Stimulated activated CD4-positive, alpha-beta T cell treated with anti-CD3 and anti-CD28 coated beads, Interleukin-4, amount 100 ng/mL, for 1 hour (primary cell): ENCODE measurements around the gene RGR.

Experiments
- DNase-seq: peaks from one replicate; pipeline ENCODE4 v3.0.0-alpha.2; 2020

Gene RGR

DNA sequence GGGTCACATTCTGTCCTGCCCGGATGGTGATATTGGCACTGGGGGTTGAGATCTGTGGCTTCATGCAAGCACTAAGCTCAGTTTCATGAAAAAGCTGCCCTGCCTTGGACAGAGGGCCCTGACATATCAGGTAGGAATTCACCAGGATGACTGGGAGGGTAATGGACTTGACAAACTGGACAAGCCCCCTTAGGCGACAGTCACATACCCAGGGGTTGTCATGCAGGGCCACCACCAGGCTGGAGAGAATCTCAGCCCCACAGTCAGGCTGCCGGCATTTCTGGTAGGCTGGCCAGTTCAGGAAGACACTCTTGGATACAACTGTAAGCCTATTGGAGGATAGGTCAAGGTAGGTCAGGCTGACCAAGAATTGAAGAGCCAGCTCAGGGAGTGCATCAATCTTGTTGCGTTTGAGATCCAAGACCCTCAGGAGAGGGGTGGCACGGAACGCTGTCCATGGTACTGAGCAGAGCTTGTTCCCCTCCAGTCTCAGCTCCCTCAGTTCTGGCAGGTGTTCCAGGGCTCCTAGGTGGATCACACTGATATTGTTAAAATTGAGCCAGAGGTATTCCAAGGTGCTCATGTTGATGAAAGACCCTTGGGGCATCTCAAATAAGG, 20.3 kb upstream of the RGR start:
- no peak for DNase-seq

DNA sequence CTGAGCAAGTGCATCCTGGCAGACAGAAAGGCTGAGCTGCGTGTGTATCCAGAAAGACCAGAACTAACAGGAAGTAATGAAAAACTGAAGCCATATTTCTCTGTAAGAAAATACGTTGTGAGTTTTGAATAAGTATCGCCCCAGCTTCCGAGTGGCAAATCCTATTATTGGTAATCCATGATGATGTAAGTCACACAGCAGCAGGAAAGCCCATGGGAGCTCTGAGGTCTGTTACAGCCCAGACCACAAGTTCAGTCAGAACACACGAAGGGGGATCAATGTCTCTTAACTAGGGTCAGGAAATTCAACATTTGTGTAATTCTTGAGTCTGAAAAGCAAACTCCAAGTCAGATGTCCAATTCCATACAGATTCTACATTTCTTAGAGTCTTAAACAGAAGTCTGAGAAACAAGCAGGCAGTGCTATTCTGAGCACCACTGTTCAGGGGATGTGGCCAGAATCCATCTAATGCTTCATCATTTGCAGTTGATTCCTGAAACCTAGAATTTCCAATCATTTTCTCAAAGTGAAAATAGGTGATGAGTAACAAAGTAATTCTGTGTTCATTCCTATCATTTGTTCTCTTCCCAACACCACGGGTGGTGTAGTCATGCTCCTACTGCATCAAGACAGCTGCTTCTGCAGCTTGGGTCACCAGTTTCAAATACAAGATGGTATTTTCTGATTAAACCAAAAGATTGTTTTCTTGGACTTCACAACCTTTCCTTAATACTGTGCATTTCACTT, 19.3 kb upstream of the RGR start, which contains the start of gene LRIT2:
LRIT2 (minus strand) TSS at position 118 of the 747 bp plus-strand sequence; CDS start at position 94, 24 bp downstream.
- DNase-seq: no peak

DNA sequence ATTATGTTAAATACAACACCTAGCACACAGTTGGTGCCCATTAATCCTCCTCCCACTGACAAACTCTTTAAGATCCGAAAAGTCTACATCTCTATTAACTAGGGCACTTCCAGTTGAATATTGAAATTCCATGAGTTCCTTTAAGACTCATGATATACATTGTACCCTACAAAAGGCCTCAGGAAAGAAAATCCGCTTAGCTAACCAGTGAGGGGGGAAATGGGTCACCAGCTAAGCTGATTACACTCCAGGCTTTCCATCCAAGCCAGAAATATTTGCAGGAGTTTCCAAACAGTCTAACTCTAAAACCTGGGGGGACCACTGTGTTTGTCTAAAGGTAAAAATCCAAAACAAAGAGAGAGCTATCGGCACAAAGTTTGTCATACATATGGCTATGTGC, 18.2 kb upstream of the RGR start:
- no peak for DNase-seq

DNA sequence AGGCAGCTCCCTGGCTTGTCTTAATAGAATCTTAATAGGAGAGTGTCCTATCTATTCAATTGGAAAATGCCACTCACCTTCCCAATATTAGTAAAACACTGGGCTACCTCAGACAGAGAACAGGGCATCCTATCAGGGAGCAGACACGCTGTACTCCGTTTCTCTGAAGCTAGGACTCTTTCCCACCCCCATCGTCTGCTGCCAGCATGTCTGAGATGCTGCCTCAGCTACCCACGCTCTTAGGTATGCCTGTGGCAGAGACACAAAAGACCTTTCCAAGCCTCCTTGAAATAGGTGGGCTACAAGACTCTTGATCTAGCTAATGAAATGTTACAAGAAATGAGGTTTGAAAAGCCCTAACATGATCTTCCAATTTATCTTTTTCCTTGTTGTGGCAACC, 17.0 kb upstream of the RGR start:
- DNase-seq: no peak

DNA sequence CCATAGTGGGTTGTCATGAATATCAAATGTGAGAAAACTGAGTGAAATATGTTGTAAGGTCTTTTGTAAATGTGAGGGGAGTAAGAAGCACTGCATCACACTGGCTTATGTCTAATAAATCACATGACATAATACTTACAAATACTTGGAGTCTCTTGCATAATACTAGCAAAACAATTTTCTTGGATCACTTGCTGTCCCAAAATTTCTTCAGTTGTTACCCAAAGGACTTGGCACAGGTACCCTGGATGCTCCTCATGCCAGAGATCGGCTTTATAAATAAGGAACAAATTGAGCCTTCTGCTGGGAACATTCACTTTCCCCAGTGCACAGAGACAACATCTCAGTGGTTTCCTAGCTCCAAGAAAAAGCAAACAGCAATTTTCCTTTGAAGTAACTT, 14.5 kb upstream of the RGR start:
- DNase-seq: no peak

DNA sequence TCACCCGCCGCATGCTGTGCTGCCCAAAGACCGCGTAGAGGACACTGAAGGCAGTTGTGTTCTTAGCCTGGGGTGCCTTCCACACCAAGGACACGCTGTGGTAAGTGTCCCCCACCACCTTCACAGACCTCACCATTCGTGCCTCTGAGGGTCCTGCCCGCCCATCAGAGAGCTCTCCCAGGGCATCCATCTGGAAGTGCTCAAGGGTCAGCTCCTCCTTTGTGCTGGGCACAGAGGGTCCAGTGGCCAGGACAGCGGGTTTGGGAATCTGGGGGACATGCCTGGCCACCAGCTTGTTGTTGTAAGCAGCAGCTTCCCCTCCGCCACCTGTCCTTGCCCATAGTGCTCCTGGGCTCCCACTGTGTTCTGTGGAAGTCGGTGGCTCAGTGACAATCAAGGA, 12.5 kb upstream of the RGR start:
- no peak for DNase-seq

DNA sequence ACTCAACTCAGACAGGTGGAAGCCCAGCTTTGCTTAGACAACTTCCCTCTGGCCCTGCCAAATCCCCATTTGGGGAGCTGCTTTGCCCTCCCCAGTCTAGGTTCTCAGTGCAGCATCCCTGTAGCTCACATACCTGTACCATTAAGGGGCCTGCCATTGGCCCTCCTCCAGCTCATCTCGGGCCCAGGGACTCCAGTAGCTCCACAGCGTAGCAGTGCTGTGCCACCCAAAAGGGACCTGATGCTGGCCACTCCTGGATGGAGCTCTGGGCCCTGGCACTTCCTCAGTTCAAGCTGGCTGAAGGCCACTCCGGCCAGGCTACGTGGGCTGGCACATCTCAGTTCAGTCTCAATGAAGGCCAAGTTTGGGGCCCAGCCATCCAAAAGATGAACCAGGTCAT, 10.9 kb upstream of the RGR start:
- no peak for DNase-seq

DNA sequence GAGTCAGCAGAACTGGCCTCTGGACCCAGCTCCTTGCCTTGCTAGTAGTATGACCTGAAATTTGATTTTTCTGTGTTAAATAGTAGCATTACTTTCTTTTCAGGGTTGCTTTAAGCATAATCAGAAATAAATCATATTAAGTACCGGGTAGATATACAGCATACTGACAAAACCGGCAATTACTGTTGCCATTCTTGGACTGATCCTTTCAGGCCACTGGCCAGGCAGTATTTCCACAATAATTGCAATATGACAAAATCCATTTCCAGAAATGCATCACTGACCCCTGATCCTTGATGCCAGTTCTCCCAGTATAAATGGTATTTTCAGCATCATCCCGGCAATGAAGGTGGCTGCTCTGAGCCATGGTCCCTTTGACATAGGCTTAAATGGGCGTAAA, 10.4 kb upstream of the RGR start:
- no peak for DNase-seq

DNA sequence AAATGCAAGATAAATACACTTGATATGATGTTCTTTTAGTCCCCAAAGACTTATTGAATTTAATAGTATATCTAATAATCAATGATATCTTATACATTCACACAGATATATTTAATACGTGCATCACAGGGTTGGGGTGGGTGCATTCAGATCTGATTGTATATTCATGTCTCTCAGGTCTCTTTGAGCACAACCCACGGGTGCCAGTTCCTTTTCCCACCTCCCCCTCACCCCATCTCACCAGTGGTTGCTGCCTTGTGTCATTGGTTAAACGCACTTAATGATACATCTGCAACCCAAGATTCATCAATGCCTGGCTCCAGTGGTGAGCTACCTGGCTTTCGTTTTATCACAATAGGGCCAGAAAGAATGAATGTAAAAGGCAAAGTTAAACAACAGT, 9.8 kb upstream of the RGR start:
- DNase-seq: no peak

DNA sequence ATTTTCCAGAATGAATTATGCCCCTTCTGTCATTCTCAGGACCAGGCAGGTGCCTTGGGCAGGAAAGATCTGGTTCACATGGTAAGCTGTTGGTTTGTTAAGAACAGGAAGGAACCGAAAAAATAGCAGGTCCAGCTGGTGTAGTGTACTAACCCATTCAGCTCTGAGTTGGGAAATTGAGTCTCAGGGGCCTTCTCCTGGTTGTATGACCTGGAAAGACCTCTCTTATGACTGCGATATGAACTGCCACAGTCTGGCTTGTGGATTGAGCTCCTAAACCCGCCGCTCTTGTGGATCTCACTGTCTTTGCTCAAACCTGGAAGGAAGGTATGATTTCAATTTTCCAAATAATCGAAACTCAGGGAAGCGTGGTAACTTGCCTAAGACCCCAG, 8.1 kb upstream of the RGR start:
- no peak for DNase-seq

DNA sequence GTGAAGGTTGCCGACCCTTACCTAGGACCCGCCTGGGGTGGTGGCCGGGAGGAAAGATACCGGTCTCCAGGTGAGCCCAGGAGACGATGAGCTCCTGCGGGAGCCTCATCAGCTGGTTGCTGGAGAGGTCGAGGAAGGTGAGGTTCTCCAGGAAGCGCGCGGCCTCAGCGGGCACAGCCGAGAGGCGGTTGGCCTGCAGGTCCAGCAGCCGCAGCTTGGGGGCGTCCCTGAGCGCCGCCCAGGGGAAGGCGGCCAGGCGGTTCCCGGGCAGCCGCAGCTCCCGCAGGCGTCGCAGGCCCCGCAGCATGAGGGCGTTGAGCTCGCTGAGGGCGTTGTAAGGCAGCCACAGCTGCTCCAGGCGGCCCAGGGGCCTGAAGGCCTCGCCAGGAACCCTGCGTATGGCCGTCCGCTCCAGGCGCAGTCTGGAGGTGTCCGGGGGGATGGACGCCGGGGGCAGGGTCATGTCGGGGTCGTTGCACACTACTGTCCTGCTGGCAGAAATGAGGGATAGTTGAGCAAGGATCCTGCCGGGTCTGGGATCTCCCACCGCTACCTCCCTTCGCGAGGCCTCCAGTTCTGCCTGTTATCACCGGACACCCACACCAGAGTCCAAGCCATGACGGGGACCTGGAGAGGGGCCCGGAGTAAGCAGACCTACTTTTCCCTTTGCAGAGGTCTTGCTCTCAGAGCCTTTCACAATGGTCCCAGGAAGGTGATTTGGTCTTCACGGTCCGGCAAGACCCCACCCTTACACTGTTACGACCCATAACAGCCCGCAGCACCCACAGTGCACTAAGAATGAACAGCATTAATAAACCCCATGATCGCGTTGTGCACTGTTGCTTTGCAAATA, 7.4 kb upstream of the RGR start:
- no peak for DNase-seq

DNA sequence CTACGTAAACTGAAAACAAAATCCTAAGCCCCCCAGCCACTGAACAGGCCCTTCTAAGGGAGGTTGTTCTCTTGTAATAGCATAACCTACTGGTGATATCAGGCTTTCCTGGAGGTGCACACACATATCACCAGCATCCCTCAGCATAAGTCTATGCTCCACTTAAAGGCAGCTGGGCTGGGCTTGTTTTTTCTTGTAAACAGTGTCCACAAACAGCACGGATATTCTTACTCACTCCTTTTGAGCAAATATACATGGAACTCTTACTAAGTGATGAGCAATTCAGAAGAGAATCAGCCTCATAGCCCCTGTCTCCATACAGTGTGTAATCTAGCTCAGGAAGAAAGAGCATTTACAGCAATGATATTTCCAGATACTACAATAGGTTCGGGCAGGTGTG, 5.9 kb upstream of the RGR start:
- DNase-seq: no peak

DNA sequence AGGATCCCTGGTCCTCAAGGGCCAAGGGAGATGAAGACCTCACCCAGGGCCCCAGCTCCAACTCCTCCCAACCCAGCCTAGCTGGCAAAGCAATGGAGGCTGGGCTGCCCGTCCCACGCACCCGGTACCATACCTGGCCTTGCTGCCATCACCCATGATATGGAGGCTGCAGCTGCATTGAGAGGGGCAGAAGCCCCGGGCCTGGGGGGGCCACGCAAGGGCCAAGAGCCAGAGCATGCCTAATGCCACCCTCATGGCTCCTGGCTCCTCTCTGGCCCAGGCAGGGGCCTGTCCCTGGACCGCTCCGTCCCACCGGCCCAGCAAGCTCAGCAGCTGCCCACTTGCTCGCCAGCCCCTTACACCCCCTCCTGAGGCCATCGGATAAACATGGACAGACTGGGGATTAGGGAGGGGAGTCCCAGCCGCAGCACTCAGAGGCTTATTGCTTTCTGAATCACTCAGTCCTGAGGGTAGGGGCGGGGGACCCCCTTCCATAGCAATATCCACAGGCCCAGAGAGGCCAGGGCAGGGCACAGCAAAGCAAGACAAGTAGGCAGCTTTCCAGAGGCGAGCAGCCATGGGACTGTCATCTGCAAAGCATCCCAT, 3.6 kb upstream of the RGR start, which contains the start of gene LRIT1:
LRIT1 (minus strand) TSS at position 362 of the 606 bp plus-strand sequence; CDS start at position 255, 107 bp downstream.
- DNase-seq: no peak

DNA sequence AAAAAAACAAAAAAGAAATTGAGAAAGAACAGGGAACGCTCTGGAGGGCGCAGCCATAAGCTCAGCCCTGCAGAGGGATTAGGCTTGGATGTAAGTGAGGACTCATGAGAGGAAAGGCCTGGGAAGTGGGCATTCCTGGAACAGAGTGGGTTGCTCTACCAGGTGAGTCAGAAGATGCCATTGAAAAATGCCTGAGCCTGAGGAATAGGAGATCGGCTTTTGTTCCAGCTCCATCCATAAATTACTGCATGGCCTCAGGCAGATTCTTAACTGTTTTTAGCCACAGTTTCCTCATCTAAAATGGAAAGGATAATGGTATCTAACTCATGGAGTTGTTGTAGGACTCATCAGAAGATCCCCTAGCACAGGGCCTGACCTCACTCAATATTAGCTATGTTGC, 1.1 kb upstream of the RGR start:
- no peak for DNase-seq

DNA sequence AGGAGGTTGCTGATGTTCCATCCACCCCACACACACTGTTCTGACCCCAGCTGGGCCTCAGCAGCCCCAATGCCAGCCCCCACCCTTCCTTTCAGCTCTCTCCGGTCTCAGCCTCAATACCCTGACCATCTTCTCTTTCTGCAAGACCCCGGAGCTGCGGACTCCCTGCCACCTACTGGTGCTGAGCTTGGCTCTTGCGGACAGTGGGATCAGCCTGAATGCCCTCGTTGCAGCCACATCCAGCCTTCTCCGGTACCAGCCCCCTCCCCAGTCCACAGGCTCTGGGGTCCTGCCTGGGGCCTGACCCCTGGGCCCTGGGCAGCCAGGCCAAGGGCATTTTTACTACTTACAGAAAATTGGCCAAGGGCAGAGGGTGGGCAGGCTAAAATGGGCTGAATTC, 2.6 kb downstream of the RGR start:
- DNase-seq: no peak

DNA sequence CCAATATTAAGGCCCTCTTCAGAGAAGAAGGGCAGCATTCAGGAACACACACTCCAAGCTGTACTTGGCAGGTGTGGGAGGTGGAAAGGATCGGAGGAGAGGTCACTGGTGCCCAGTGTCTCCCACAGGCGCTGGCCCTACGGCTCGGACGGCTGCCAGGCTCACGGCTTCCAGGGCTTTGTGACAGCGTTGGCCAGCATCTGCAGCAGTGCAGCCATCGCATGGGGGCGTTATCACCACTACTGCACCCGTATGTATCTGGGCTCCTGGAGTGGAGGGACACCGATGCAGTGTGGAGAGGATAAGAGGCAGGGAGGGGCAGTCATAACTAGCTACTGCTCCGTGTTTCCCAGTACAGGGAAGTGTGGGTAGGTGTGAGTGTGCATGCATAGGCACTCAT, 3.9 kb downstream of the RGR start:
- DNase-seq: no peak

DNA sequence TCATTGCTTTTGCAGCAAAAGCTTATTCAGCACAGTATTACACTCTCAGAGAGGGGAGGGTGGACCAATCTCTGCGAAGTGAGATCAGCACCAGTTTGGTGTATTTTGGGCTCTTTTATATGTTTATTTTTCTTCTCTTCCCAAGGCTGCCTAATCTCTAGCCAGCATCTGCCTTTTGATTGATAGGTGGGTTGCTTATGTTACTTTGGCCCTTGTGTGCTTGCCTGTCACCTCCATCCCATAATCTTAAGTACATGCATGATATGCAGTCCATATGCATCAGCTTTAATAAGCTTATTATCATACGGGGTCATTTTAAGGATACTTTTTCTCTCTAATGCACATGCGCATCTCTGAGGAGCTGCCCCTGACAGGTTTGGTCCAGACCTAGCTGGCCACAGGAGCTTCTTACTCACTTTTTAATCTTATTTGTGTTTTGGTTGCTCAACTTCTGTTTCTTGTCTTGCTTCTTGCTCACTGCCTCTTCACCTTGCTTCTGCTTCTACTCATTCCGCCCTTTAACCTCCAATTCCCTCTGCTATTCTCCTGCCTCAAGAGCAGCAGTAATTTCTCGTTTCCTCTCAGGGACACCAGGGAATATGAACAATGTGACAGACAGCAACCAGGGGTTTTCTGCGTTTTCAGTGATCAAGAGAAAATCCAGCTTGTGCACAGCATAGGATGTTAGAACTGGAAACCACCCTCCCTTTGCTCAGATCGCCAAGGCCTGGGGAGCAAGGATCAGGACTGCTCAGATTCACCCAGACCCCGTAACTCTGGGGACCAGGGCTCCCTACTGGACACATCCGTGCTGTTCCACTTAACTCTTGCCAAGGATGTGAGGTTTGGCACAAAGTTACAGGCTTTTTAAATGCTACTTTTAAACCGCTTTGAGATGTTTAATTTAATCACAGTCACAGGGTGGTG, 10.0 kb downstream of the RGR start:
- no peak for DNase-seq

DNA sequence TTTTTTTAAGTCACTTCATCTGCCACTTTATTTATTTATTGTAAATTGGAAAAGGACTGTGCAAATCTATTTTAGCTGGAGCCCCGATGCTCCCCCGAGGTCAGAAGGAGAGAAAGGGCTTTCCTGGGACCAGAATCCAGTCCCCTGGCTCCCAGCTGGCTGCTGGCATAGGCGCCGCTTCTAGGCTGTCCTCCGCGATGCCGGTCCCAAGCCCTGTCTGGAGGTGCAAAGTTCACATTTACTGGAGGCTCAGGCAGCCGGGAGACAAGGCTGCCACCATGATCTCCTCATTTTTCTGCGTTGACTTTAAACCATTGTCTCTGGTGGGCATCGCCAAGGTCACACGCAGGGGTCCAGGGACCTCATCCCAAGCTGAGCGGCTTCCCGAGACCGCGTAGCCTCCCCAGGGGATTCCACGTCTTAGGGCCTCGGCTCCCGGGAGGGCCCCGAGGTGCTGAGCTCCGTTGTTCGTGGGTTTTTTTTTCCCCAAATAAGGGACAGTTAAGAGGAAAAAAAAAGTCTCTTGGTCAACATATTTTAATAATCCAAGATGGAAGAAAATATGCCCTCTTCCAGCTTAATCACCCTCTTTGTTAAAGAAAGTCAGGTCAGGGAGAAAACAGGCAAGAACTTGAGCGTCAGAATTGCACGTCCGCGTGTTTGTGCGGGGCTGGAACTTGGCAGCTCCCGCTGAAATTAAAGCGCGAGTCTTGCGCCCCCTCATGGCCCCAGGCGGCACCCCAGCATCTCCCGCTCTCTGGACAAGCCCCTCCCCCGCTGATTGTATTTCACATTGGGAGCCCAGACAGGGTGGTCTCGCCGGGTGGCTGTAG, 11.9 kb downstream of the RGR start:
- peak; percentile 49 for DNase-seq

DNA sequence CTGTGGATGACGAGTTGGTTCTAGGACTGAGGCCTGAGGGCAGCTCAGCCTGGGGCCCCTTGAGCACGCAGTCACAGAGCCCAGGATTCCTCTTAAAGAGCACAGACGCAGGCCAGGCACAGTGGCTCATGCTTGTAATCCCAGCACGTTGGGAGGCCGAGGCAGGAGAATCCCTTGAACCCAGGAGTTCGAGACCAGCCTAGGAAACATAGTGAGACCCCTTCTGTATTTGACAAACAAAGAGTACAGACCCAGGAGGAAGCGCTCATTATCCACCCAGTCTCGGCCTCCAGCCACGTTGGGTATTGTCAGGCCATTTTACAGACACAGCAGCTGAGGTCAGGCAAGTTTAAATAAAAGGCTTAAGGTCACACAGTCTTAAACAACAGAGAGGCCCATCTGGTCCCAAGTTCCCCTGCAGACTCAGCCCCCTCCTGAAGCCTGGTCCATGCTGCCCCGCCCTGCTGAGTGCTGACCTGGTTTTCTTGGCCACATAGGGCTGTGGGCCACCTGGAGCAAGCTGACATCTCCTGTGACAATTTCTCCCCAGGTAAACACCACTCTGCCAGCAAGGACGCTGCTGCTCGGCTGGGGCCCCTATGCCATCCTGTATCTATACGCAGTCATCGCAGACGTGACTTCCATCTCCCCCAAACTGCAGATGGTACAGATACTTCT, 12.6 kb downstream of the RGR start:
- DNase-seq: no peak

DNA sequence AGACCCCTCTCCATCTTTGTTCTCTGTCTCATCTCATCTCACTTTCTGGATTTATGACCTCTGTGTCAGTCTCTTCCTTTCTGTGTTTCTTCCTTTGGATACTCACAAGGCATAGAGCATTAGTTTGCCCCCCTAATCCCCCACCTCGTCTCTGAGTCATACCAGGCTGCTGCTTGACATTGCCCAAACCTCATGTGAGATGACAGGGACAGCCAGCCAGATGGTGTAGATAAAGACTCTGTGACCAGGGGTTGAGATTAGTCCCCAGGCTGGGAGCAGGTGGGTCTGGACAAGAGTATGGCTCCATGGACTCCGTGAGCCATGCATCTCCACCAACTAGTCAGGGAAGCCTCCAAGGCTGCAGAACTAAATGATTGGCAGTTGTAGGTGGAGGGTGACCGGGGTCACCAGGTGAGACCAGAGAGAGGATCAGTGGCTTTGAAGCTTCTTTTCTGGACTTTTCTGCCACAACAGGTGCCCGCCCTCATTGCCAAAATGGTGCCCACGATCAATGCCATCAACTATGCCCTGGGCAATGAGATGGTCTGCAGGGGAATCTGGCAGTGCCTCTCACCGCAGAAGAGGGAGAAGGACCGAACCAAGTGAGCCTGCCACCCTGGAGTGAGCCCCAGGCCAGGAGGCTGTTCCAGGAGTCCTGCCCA, 13.3 kb downstream of the RGR start:
- no peak for DNase-seq
